NCI-H1105 treated with DMSO at 0.1 percent for 48 hours (cell line): ENCODE measurements around the gene CCSER1.

Source experiments
- DNase-seq: peaks from one replicate; lab custom pipeline; 2025; lab: John Stamatoyannopoulos, UW

The CCSER1 gene

DNA sequence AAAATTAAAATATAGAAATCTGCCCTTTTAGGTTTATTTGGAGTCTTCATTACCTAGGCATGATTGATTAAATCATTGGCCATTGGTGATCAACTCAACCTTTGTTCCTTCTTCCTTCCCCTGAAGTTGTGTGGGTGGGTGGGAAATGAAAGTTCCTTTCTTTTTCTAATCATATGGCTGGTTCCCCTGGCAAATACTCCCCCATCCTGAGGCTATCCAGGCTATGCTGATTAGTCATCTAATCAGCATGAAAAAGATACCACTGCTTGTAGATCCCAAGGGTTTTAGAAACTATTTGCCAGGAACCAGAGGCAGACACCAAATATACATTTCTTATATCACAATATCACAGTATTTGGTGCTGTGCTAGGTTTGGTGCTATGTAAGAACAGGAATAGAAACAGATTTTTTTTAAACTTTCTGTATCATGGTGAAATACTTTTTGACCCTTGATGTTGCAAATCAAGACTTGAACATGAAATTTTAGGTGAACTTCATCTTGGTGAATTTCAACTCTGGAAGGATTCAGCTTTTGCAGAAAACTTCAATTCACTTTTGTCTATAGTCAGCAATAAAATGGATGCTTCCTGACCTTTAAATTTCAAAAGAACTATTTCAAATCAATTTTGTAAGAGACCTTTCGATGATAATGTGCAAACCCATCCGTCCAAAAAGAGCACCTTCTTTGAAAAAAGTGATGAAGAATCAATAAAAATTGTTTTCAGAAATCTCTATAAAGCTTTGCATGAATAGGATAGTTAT, 71.1 kb downstream of the CCSER1 start:
- no peak for DNase-seq

- DNase-seq, result no peak
Measured at GRCh38 chr4:90207887-90208454, 80.8 kb downstream of the CCSER1 start.

- DNase-seq, result no peak
Measured at GRCh38 chr4:90209922-90210321, 82.7 kb downstream of the CCSER1 start.

- DNase-seq, result no peak
Measured at GRCh38 chr4:90211174-90211573, 84.0 kb downstream of the CCSER1 start.

DNA sequence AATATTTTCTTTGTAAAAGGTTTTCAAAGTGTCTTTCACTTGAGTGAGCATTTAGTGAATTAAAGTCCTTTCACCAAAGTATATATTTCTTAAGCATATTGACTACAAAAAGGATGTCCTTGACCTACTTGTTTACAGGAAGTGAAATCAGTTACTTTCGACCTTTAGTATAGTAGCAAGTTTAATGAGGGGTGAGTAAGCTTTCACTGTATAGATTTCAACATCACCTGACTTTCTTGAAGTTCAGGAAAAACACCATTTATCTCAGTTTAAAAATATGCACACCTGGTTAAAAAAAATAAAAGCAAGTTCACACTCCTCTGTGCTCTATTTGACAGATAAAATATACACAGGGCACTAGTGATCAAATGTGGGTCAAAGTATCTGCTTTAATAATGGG, 88.1 kb downstream of the CCSER1 start:
- no peak for DNase-seq

- DNase-seq, result no peak
Measured at GRCh38 chr4:90219822-90220221, 92.6 kb downstream of the CCSER1 start.

GRCh38 chr4:90220459-90220858, 93.3 kb downstream of the CCSER1 start:
- DNase-seq, result no peak

DNA sequence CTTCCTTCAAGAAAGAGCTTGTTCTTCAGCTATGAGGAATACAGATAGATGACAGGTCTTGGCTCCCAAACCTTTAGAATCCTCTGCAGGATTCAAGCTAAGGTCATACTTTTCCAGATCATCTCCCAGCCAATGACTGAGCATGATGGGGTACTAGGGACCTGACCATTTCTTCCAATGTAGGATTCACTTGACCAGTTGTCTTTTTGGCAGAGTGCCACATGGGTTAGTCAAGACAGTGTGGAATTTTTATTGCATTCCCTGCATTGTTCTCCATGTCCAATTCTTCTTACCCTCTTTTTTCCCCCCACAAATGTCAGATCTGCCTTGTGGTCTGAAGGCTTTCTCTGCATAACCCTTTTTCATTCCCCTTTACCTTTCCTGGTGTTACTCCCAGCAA, 99.5 kb downstream of the CCSER1 start:
- no peak for DNase-seq

- no peak for DNase-seq
Measured at GRCh38 chr4:90227177-90227576, 100.0 kb downstream of the CCSER1 start.

GRCh38 chr4:90234916-90235547, 107.8 kb downstream of the CCSER1 start:
- DNase-seq, result no peak

- no peak for DNase-seq
Measured at GRCh38 chr4:90237751-90238530, 110.7 kb downstream of the CCSER1 start.

DNA sequence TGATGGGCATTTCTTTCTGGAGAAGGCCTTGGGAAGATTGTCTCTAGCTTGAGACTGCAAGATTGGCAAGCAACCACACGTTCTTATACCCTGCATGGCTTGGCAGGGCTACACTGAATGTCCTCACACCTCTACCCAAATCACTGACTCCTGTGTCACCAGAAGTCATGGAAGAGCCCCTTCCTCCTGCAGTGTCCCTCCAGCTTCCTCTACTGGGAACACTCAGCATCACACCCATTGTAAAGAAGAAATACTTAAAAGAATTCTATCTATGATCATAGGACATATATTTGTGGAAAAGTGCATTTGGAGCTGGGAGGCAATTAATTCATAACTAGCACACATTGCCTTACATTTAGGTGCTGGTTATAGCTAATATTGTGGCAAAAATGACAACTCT, 113.1 kb downstream of the CCSER1 start:
- DNase-seq, result no peak

- no peak for DNase-seq
Measured at GRCh38 chr4:90241008-90241407, 113.8 kb downstream of the CCSER1 start.

DNA sequence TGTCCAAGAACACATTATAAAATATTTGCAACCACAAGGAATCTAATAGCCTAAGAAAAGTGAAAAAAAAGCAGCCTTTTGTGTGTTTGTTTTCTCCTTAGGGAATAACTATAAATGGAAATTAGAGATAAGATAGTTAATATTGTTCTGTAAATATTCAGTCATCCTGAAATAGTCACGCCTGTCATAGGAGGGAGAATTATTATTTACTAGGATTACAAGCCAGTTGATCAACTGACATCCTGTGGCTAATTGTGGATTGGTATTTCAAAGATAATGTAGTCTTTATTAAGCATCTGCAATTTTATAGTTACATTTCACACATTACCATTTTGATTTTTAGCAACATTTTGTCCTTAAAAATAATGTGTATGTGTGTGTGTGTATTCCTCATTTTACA, 118.6 kb downstream of the CCSER1 start:
- no peak for DNase-seq

- no peak for DNase-seq
Measured at GRCh38 chr4:90246816-90247215, 119.6 kb downstream of the CCSER1 start.

DNA sequence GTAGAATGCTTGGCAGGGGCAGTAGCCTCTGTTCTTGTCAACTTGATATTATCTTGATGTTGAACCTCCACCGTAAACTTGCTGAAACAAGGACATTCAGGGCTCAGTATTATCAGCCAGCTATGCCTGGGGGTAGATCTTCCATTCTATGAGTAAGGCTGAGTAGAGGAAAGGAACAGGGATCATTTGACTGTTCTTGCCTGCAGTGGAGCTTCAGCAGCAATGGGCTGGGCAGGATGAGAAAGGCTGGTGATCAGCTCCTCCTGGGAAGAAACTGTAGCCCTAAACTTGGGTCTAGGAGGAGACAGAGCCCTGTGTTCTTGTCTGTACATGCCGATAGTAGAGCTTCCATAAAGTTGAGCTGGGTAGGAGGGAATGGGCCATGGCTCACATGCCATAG, 127.2 kb downstream of the CCSER1 start:
- no peak for DNase-seq

DNA sequence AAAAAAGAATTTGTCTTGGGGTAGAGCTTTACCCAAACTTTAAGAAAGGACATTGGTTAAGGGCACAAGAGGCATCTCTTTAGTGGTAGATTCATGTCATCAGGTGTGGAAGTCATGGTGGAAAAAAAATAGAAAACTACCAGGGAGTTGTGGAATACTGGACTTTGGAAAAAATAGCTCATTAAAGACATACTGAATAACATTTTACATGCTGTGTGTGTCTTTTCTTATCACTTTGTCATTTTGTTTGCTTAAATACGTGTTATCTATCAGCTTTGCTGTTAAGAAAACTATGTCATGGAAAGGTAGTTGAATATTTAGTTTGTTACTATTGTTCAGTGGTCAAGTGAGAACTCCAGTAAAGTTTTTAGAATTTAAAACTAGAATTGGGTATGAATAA, 147.0 kb downstream of the CCSER1 start:
- no peak for DNase-seq

DNA sequence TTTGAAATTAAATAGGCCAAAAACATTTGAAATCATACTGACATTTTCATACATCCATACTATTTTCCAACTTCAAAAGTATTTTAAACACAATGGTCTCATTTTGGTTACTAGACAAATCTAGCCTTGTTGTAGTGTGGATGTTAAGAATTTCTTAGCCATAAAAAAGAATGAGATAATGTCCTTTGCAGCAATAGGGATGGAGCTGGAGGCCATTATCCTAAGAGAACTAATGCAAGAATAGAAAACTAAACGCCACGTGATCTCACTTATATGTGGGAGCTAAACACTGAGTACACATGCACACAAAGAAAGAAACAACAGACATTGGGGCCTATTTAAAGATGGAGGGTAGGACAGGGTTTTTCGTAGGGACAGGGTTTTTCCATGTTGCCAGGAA, 153.8 kb downstream of the CCSER1 start:
- no peak for DNase-seq

GRCh38 chr4:90281541-90282355, 154.6 kb downstream of the CCSER1 start:
- DNase-seq, result no peak

DNA sequence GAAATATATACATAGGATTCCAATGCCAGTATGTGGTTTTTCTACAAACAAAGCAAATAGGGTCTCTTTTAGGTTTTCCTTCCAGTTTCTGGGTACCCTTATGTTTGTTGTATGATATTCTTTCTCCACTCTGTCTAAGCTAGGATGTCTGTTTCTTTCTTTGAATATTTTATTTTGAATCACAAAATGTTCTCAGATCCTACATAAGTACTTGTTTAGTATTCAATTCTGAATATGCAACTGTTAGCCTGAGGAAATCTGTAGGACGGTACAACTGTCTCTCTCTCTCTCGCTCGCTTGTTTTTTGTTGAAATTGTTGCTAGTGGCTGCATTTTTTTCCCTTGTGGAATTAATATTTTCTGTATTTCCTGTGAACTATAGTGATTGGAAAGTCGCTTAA, 163.2 kb downstream of the CCSER1 start:
- DNase-seq, result no peak

- DNase-seq, result no peak
Measured at GRCh38 chr4:90292438-90292837, 165.2 kb downstream of the CCSER1 start.

GRCh38 chr4:90293320-90293719, 166.1 kb downstream of the CCSER1 start:
- DNase-seq, result no peak
